Suppressor macrophage (primary cell): ENCODE results near the gene FRMD1.

Experiments
- DNase-seq, 4 experiments: peaks; one replicate each; pipeline ENCODE4 v3.0.0-alpha.2; 2020 to 2022
- total RNA-seq, 17 experiments: gene quantifications; one replicate each; lab custom pipeline; 2026; ENCODE audit warnings: mixed read lengths in 6 of 17, inconsistent platforms in 3 of 17; lab: John Stamatoyannopoulos, UW

Gene FRMD1
- total RNA-seq: 0 to 5.6 (median 0) reads per million in 17 experiments

GRCh38 chr6:168078943-168079405, at the start of gene FRMD1:
FRMD1 (minus strand) TSS chr6:168079212; CDS start chr6:168079094, 118 bp downstream.
- DNase-seq: no peak

- DNase-seq: no peak
These were observed 49.1 kb upstream of the FRMD1 start for GRCh38 chr6:168128006-168128630.

- DNase-seq: no peak
These were observed 48.4 kb upstream of the FRMD1 start for GRCh38 chr6:168127384-168127868.

DNA sequence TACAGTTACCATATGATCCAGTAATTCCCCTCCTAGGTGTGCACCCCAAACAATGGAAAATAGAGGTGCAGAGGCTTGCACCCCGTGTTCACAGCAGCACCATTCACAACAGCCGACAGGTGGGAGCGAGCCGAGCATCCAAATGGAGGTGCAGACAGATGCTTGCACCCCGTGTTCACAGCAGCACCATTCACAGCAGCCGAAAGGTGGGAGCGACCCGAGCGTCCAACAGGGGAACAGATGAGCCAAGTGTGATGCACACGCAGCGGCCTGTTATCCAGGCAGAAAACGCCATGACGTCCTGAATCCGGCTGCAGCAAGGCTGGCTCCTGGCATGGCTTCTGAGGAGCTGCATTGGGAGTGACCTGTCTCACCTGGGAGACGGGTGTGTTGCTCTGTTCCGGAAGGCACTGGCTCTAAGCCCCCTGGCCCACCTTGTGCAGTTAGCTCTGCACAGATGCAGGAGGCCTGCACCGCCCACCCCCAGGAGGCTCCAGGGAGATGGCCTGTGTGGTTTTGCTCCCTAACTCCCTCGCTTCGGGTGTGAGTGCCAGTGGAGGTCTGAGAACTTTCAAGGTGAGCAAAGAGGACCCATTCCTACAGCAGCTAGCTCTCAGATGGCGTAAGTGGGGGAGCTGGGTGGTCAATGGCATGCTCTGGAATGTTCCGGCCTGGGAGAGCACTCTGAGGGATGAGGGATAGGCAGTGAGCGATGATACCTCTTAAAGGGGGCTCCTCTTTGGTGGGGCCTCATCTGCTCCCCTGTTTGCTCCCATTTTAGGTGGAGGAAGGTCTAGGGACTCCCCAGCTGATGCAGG, 47.8 kb upstream of the FRMD1 start:
- DNase-seq: no peak

GRCh38 chr6:168125429-168126001, 46.5 kb upstream of the FRMD1 start:
- no peak for DNase-seq

DNA sequence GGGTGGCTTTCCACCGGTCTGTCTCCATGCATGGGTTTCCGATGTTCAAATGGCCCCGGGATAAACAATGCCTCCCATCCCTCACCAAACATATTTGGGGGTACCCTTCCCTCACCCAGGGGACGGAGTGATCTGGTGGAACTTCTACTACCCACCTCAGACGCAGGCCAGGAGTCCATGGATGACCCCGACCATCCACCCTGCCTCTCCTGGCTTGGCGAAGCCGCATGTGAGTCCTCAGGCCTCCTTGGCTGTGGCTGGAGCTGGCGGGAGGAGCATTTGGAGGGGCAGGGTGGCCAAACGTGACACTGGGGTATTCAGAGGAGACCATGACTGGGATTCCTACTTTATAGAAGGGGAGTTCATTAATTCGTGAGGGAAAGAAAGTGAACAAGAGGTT, 45.9 kb upstream of the FRMD1 start:
- DNase-seq: no peak

DNA sequence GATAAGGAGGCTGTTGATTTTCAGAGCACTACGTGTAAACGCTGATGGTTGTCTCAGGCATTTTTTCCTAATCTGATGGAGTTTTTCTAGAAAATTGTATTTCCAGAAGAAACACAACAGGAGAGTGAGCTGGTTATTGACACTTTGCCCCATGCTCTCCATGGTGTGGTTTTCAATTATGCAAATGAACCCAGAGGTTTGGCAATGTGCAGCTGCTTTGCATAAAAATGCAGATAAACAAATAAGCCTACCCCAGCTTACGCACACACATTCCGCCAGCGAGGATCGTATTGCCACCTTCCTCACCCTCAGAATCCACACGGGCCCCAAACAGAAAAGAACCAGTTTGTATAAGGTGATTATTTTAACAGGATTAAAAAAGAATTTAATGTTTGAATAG, 45.1 kb upstream of the FRMD1 start:
- no peak for DNase-seq

GRCh38 chr6:168123165-168123911, 44.3 kb upstream of the FRMD1 start:
- DNase-seq: no peak

DNA sequence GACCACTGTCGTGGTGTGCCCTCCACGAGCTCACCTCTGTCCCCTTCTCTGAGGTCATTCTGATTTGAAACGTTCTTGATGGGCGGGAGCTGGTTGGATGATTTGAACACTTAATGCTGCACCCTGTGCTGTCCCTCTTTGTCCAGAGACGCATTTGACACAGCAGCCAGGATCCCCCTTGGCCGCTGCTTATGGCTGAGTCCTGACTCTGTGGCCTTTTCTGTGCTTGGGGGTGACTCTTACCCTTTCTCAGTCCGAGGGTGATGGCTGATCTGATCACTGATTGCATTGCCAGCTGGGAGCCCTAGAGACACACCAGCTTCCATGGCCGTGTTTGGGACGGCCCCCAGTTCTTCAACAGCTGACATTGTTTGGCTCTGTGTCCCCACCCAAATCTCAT, 43.5 kb upstream of the FRMD1 start:
- no peak for DNase-seq

DNA sequence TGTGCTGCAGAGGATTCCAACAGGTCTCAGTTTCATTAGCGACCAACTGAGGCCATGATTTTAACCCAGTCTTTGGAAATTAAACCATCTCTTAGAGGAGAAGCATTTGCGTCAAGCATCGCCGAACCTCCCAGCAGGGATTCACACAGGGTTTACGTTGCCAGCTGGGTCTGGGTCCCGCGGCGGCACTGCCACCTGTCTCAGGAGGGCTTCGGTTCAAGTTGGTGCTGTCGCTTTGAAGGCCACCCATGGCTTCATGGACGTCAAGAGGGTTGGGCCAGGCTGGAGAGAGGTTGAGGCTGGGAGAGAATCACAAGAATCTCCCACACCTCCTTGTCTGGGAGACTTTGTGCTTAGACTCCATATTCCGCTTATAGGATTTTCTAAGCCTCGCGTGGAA, 43.0 kb upstream of the FRMD1 start:
- no peak for DNase-seq

DNA sequence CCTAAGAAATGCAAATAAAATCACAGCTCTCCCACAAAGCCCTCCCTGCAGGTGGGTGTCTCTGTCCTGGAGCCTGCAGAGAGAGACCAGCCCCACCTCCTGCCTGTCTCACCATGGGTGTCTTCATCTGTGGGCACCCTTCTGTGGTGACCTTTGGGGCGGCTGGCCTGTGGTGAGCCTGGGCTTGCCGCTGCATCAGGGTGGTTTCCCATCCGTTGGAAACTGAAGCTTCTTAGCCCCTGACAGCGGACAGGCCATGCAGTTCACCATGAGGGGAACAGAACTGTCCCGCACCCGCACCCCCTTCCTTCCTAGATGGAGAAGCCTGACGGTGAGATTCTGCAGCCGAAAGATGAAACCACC, 42.3 kb upstream of the FRMD1 start:
- no peak for DNase-seq

DNA sequence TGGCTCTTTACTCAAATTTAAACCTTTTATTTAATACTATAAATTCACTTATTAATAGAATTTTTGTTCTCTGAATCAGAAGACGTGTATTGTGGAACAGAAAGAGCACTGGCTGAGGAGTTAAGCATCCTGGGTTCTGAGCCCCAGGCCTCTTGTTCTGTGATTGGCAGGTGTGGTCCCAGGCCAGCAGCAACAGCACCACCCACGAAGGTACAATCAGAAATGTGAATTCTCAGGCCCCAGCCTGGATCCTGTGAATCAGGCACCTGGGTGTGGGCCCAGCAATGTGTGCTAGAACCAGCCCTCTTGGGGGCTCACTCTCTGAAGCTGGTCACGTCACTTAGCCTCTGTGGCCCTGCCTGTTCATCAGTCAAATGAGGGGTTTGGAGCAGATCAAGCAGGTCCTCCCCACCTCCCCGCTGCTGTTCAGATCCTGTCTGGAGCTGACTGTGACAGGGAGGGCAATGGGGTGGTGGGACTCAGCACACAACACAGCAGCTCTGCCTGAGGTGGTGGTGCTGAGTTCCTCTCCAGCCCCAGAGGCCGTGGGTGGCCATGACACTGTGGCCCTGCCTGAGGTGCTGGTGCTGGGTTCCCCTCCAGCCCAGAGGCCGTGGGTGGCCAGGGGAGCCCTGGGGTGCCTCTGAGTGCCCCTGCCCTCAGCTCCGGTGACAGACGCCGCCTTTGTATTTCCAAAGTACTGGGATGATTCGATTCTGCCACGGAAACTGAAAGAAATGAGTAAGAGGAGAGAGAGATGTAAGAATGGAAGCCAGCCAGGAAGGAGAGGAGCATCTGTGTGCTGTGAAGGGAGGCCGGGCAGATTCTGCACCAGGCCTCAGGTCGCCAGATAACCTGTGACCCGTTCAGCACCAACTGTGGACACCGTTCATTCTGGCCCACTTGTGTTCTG, 41.6 kb upstream of the FRMD1 start:
- DNase-seq: no peak

GRCh38 chr6:168119539-168119938, 40.5 kb upstream of the FRMD1 start:
- DNase-seq: no peak

DNA sequence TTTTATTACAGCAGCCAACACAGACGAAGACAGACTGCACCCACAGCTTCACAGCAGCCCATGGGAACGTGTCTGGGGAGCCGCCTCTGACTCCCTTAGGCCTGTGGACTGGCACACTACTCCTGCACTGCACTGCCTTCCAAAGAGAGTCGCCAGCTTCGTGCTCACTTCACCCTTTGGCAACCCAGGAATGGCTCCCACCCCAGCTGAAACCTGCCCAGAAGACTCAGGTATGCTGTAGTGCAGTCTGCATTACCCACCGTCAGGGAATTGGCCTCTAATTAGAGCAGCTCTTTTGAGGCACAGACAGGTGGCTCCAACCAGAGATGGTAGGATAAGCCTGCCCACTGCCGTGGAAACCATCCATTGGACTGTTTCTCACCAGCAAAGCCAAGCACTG, 39.9 kb upstream of the FRMD1 start:
- no peak for DNase-seq

DNA sequence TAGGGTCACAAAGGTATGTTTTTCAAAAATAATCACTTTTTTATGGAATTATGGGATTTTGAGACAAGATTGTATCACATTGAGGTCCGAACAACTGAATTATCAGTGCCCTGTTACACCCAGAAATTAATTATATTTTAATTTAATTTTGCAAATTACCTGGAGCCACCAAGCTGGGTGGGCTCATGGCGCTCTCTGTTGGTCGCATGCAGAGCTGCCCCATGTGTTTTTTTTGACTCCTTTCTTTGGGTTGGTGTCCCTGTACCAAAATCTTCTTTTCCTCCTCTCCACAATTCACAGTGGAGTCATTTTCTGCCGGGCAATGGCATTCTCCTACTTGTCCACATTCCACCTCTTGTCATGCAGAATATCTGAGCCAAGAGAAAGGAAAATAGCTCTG, 38.9 kb upstream of the FRMD1 start:
- no peak for DNase-seq

GRCh38 chr6:168116975-168117899, 38.2 kb upstream of the FRMD1 start:
- no peak for DNase-seq

- no peak for DNase-seq
These were observed 37.5 kb upstream of the FRMD1 start for GRCh38 chr6:168116438-168116974.

DNA sequence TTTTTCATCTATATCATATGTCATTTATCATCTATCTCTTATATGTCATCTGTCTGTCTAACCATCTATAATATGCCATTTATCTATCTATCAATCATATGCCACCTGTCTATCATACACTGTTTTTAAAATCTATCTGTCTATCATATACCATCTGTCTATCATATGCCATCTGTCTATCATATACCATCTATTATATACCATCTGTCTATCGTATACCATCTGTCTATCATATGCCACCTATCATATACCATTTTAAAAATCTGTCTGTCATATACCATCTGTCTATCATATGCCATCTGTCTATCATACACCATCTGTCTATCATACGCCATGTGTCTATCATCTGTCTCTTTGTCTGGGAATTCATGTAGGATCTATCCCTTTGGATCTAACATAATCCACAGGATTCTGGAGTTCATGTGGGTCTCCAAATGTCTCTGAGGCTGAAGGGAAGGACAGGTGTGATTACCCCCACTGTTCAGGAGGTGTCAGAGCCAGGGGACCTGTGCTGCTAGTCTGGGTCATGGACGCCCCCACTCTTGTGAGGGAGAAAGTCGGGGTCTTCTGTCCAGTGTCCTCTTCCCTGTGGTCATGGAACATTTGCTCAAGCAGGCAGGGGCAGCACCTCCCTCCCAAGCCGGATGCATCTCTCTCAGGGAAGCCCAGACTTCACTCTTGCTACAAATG, 36.9 kb upstream of the FRMD1 start:
- DNase-seq: no peak

DNA sequence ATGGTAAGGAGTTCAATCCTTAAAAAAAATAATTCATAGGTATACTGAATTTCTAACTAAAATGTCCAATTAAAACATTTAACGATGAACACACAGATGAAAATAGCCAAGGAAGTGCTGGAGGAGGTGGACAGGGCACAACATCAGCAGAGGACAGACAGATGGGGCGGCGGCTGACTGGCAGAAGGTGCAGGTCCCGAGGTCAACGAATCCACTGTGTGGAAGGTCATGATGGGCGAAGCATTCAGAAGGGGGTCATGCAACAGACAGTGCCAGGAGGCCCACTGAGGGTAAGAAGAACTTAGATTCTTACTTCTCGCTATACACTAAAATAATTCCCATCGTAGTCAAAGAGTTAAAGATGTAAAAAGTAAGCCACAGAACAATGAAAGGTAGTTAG, 34.2 kb upstream of the FRMD1 start:
- no peak for DNase-seq

DNA sequence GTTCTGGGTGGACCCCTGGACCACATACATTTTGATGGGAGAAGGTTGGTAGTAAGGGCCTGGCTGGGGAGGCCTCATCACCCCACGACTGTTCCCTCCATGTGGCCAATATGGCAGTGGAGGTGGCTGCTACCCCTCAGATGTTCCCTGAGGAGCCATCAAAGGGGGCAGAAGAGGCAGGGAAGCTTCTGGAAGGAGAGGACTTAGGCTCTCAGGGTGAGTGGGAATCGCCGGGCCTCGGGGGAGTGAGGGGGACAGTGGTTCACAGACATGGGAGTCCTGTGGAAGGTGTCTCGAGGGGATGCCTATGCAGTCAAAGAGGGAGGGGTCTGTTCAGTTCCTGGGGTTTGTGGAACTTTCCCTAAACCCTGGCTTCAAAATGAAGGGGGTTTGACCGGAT, 32.9 kb upstream of the FRMD1 start:
- DNase-seq: no peak
